NCI-H748 treated with DMSO at 0.1 percent for 48 hours (cell line): Measurements from ENCODE around the gene DNMT3A.
"Not testable (repeated sequence)": the region's sequence is repeated elsewhere in the genome, so short reads cannot be mapped to it uniquely, and the experiment has no call there.

ENCODE experiments used
- DNase-seq: peaks from one replicate; lab custom pipeline; 2025; lab: John Stamatoyannopoulos, UW

Gene DNMT3A

GRCh38 chr2:25283921-25284320 lies 57.8 kb downstream of the DNMT3A start:
- DNase-seq = no peak

GRCh38 chr2:25281941-25282340 lies 59.8 kb downstream of the DNMT3A start:
- DNase-seq = no peak

GRCh38 chr2:25281522-25281921 lies 60.2 kb downstream of the DNMT3A start:
- no peak for DNase-seq

- DNase-seq = no peak
Measured at GRCh38 chr2:25280051-25280687, 61.6 kb downstream of the DNMT3A start.

- no peak for DNase-seq
Measured at GRCh38 chr2:25279091-25279651, 62.6 kb downstream of the DNMT3A start.

- no peak for DNase-seq
Measured at GRCh38 chr2:25276569-25277465, 64.9 kb downstream of the DNMT3A start.

- no peak for DNase-seq
Measured at GRCh38 chr2:25275575-25275965, 66.2 kb downstream of the DNMT3A start.

GRCh38 chr2:25274868-25275574 lies 66.7 kb downstream of the DNMT3A start:
- no peak for DNase-seq

- no peak for DNase-seq
Measured at GRCh38 chr2:25273985-25274535, 67.7 kb downstream of the DNMT3A start.

- DNase-seq = not testable (repeated sequence)
Measured at GRCh38 chr2:25272705-25273104, 69.0 kb downstream of the DNMT3A start.

GRCh38 chr2:25270061-25270460 lies 71.7 kb downstream of the DNMT3A start:
- DNase-seq = no peak

- no peak for DNase-seq
Measured at GRCh38 chr2:25269233-25269632, 72.5 kb downstream of the DNMT3A start.

GRCh38 chr2:25268139-25268538 lies 73.6 kb downstream of the DNMT3A start:
- DNase-seq = no peak

GRCh38 chr2:25266399-25266798 lies 75.3 kb downstream of the DNMT3A start:
- DNase-seq = no peak

- DNase-seq = no peak
Measured at GRCh38 chr2:25265802-25266201, 75.9 kb downstream of the DNMT3A start.

- DNase-seq = no peak
Measured at GRCh38 chr2:25265001-25265400, 76.7 kb downstream of the DNMT3A start.

- DNase-seq = no peak
Measured at GRCh38 chr2:25262288-25262687, 79.4 kb downstream of the DNMT3A start.

GRCh38 chr2:25259737-25260124 lies 82.0 kb downstream of the DNMT3A start:
- DNase-seq = no peak

- DNase-seq = no peak
Measured at GRCh38 chr2:25258847-25259736, 82.6 kb downstream of the DNMT3A start.

- DNase-seq = no peak
Measured at GRCh38 chr2:25257931-25258846, 83.5 kb downstream of the DNMT3A start.
